GM19099 (cell line): ENCODE results near the gene BUD13.

ENCODE experiments used
- POLR2A ChIP-seq: IDR thresholded peaks from 3 replicates; pipeline ENCODE4 v1.6.1; 2011; ENCODE audit warnings: low read depth; ENCODE audit not compliant: insufficient read length; ENCODE audit errors: extremely low read depth

BUD13 gene

GRCh38 chr11:116733969-116734508 lies 38.7 kb downstream of the BUD13 start:
- no peak for TF ChIP-seq POLR2A

GRCh38 chr11:116733043-116733755 lies 39.6 kb downstream of the BUD13 start:
- TF ChIP-seq POLR2A = no peak

- no peak for TF ChIP-seq POLR2A
Measured at GRCh38 chr11:116732271-116733042, 40.3 kb downstream of the BUD13 start.

- TF ChIP-seq POLR2A = no peak
Measured at GRCh38 chr11:116731821-116732220, 41.0 kb downstream of the BUD13 start.

- no peak for TF ChIP-seq POLR2A
Measured at GRCh38 chr11:116731097-116731761, 41.6 kb downstream of the BUD13 start.

- no peak for TF ChIP-seq POLR2A
Measured at GRCh38 chr11:116730601-116731000, 42.2 kb downstream of the BUD13 start.

- no peak for TF ChIP-seq POLR2A
Measured at GRCh38 chr11:116730241-116730561, 42.6 kb downstream of the BUD13 start.

- TF ChIP-seq POLR2A = no peak
Measured at GRCh38 chr11:116729501-116730240, 43.1 kb downstream of the BUD13 start.

- TF ChIP-seq POLR2A = no peak
Measured at GRCh38 chr11:116727990-116728389, 44.8 kb downstream of the BUD13 start.

- no peak for TF ChIP-seq POLR2A
Measured at GRCh38 chr11:116725434-116726221, 47.2 kb downstream of the BUD13 start.

GRCh38 chr11:116724813-116725212 lies 48.0 kb downstream of the BUD13 start:
- no peak for TF ChIP-seq POLR2A

GRCh38 chr11:116723511-116723910 lies 49.3 kb downstream of the BUD13 start:
- no peak for TF ChIP-seq POLR2A

- no peak for TF ChIP-seq POLR2A
Measured at GRCh38 chr11:116721988-116722387, 50.8 kb downstream of the BUD13 start.

GRCh38 chr11:116720895-116721294 lies 51.9 kb downstream of the BUD13 start:
- no peak for TF ChIP-seq POLR2A
